IMR-90 (cell line): ENCODE measurements around the gene COX17. TPM values are rescaled to one million over a fixed set of nuclear protein-coding genes. Genes with fewer than 3 reads are reported as not detected.

ENCODE experiments used
- ATAC-seq: fragments of 200-7000 bp; cut with Tn5 transposase; 2 replicates; pipeline ENCODE4 v1.9.1; 2020; ENCODE audit warnings: low read depth, mild to moderate bottlenecking, moderate library complexity
- BruUV-seq: library from RNA; stranded (reverse); fragments of 400-500 nt; replicated peaks from 2 replicates; lab custom pipeline; 2021; lab: Mats Ljungman, UMichigan
- CTCF ChIA-PET: fragments of 300-600 bp; formaldehyde crosslinking; extraction: SDS; loops from one replicate; lab custom pipeline; 2021; ENCODE audit warnings: antibody characterized with exemption; lab: Yijun Ruan, JAX
- POLR2A ChIA-PET: fragments of 300-600 bp; sonication (Branson Sonifier 250); formaldehyde crosslinking; loops from one replicate; lab custom pipeline; 2022; ENCODE audit warnings: antibody characterized with exemption; ENCODE audit not compliant: unreplicated experiment; lab: Charles Lee
- DNase-seq: peaks from one replicate; pipeline ENCODE4 v3.0.0; 2013
- H2AFZ ChIP-seq: replicated peaks from 2 replicates; pipeline ENCODE3; 2013; ENCODE audit warnings: low read length, mild to moderate bottlenecking; ENCODE audit not compliant: poor library complexity
- H2AK5ac ChIP-seq: 2 replicates; pipeline ENCODE4 v1.6.1; 2013; ENCODE audit warnings: low read depth, low read length, inconsistent platforms
- H2AK9ac ChIP-seq: replicated peaks from 2 replicates; pipeline ENCODE3; 2013; ENCODE audit warnings: mild to moderate bottlenecking, low read depth, low read length, moderate library complexity; ENCODE audit not compliant: poor library complexity
- H2BK120ac ChIP-seq: 2 replicates; pipeline ENCODE4 v1.6.1; 2013; ENCODE audit warnings: low read depth, low read length, inconsistent platforms
- H2BK15ac ChIP-seq: 3 replicates; pipeline ENCODE4 v1.6.1; 2013; ENCODE audit warnings: low read depth, low read length, inconsistent platforms
- H2BK20ac ChIP-seq: 2 replicates; pipeline ENCODE4 v1.6.1; 2013; ENCODE audit warnings: low read depth, mild to moderate bottlenecking, inconsistent platforms, low read length, moderate library complexity
- H2BK5ac ChIP-seq: 2 replicates; pipeline ENCODE4 v1.6.1; 2013; ENCODE audit warnings: mild to moderate bottlenecking, low read depth, low read length, inconsistent platforms; ENCODE audit not compliant: poor library complexity, severe bottlenecking
- H3K14ac ChIP-seq: replicated peaks from 2 replicates; pipeline ENCODE4 v1.6.1; 2013; ENCODE audit warnings: low read depth, low read length, inconsistent platforms
- H3K18ac ChIP-seq: 2 replicates; pipeline ENCODE4 v1.6.1; 2013; ENCODE audit warnings: low read depth, low read length, control low read depth
- H3K23ac ChIP-seq: 2 replicates; pipeline ENCODE4 v1.6.1; 2013; ENCODE audit warnings: low read depth, low read length, inconsistent platforms
- H3K27ac ChIP-seq: 2 replicates; pipeline ENCODE4 v1.5.1; 2013; ENCODE audit warnings: mild to moderate bottlenecking, control low read depth, low read length; ENCODE audit not compliant: insufficient read depth
- H3K27me3 ChIP-seq: 2 replicates; pipeline ENCODE4 v1.6.1; 2013; ENCODE audit warnings: low read length; ENCODE audit not compliant: control insufficient read depth, insufficient read depth
- H3K36me3 ChIP-seq: 2 replicates; pipeline ENCODE4 v1.6.1; 2013; ENCODE audit warnings: low read length, mixed read lengths; ENCODE audit not compliant: control insufficient read depth, insufficient read depth
- H3K4ac ChIP-seq: 2 replicates; pipeline ENCODE4 v1.6.1; 2013; ENCODE audit warnings: low read depth, low read length, inconsistent platforms
- H3K4me1 ChIP-seq: 2 replicates; pipeline ENCODE4 v1.6.1; 2013; ENCODE audit warnings: low read length, mixed read lengths; ENCODE audit not compliant: control insufficient read depth, insufficient read depth
- H3K4me2 ChIP-seq: 2 replicates; pipeline ENCODE4 v1.6.1; 2013; ENCODE audit warnings: low read depth, mild to moderate bottlenecking, control low read depth, low read length, moderate library complexity
- H3K4me3 ChIP-seq: 2 replicates; pipeline ENCODE4 v1.5.1; 2013; ENCODE audit warnings: low read depth, mild to moderate bottlenecking, control low read depth, low read length, moderate library complexity; ENCODE audit not compliant: insufficient read depth
- H3K56ac ChIP-seq: 2 replicates; pipeline ENCODE4 v1.6.1; 2013; ENCODE audit warnings: low read length, inconsistent platforms; ENCODE audit not compliant: insufficient read depth; ENCODE audit errors: extremely low read depth
- H3K79me1 ChIP-seq, 2 experiments: 2 replicates each; pipeline ENCODE4 v1.6.1; 2013; ENCODE audit warnings: low read length in 2 of 2, inconsistent platforms in 1 of 2, low read depth in 1 of 2
- H3K9ac ChIP-seq: 2 replicates; pipeline ENCODE4 v1.6.1; 2013; ENCODE audit warnings: low read depth, low read length, control low read depth
- H3K9me1 ChIP-seq: 2 replicates; pipeline ENCODE4 v1.6.1; 2013; ENCODE audit warnings: low read length, inconsistent platforms; ENCODE audit not compliant: insufficient read depth
- H3K9me3 ChIP-seq: 2 replicates; pipeline ENCODE4 v1.6.1; 2013; ENCODE audit warnings: low read length; ENCODE audit not compliant: control insufficient read depth, insufficient read depth
- H4K20me1 ChIP-seq: 2 replicates; pipeline ENCODE4 v1.6.1; 2013; ENCODE audit warnings: low read length, inconsistent platforms; ENCODE audit not compliant: insufficient read depth
- H4K5ac ChIP-seq: 2 replicates; pipeline ENCODE4 v1.6.1; 2013; ENCODE audit warnings: mild to moderate bottlenecking, low read depth, low read length, control low read depth
- H4K8ac ChIP-seq, 2 experiments: 2 replicates each; pipeline ENCODE4 v1.6.1; 2013; ENCODE audit warnings: low read depth in 2 of 2, low read length in 2 of 2, control low read depth in 1 of 2, inconsistent platforms in 1 of 2
- H4K91ac ChIP-seq: 2 replicates; pipeline ENCODE4 v1.6.1; 2013; ENCODE audit warnings: low read depth, low read length, inconsistent platforms; ENCODE audit not compliant: insufficient read depth
- BHLHE40 ChIP-seq: fragments of 150-350 bp; IDR thresholded peaks from 2 replicates; pipeline ENCODE4 v1.6.1; 2016; ENCODE audit warnings: mild to moderate bottlenecking, low read depth, low read length
- WGBS, 2 experiments: methylation state at CpG; one replicate each; pipeline versions ENCODE4 v1.1.5 to v1.1.7; 2013; ENCODE audit warnings: missing lambda C conversion rate in 2 of 2; ENCODE audit not compliant: insufficient read length in 1 of 2; ENCODE audit errors: extremely low coverage in 2 of 2; 5-methylcytosine and 5-hydroxymethylcytosine counted together
- dilution Hi-C: fragments of 300-500 bp; cut with HindIII; formaldehyde crosslinking; loops from one replicate; pipeline ENCODE4 v1.14.3; 2018; ENCODE audit warnings: low sequenced_read_pairs; ENCODE audit not compliant: unreplicated experiment
- in situ Hi-C: fragments of 300-500 bp; cut with MboI; formaldehyde crosslinking; loops from 3 replicates; pipeline ENCODE4 v1.14.3; 2019; ENCODE audit warnings: low sequenced_read_pairs, inconsistent platforms, mixed read lengths
- intact Hi-C: fragments of 100-400 bp; cut with micrococcal nuclease; formaldehyde crosslinking; loops from 2 replicates; pipeline ENCODE4 v1.10.0; 2022
- polyA plus RNA-seq, 3 experiments: library from polyadenylated mRNA; depleted of rRNA; stranded (reverse); fragments of >200 nt; gene quantifications; 2 replicates each; pipeline ENCODE4 v1.2.3, GENCODE V29; 2012; ENCODE audit warnings: low replicate concordance in 1 of 3
- total RNA-seq: library from RNA; depleted of rRNA; stranded (reverse); fragments of >200 nt; gene quantifications from 2 replicates; pipeline ENCODE4 v1.2.3, GENCODE V29; 2012

Gene COX17
- total and polyA plus RNA-seq, 2 of the 4 experiments (the other 2 are of a cell fraction) = 2.0 to 24.5 TPM

GRCh38 chr3:119717520-119717919, 40.3 kb upstream of the COX17 start:
- ATAC-seq (no peak), DNase-seq (no peak)
- Histone ChIP-seq H3K4me3 (no peak overlapping the region), H3K4me2 (no peak overlapping the region), H4K91ac (no peak overlapping the region), H3K4me1 (no peaks in the 10 kb centered on the region), H3K56ac (no peak overlapping the region), H3K18ac (no peak overlapping the region), H3K23ac (no peak overlapping the region), H3K4ac (no peak overlapping the region), H4K5ac (no peak overlapping the region), H3K36me3 (no peaks in the 10 kb centered on the region), H2BK120ac (no peak overlapping the region), H2AK9ac (no peak overlapping the region), H3K9ac (no peak overlapping the region), H2AFZ (no peak overlapping the region), H3K9me1 (no peaks in the 10 kb centered on the region), H3K27me3 (peaks cover 1% of the 10 kb centered on the region), H2AK5ac (no peak overlapping the region), H3K14ac (no peak overlapping the region), H3K79me1 (no peaks in the 10 kb centered on the region), H2BK20ac (no peak overlapping the region), H3K9me3 (no peaks in the 10 kb centered on the region), H3K27ac (no peak overlapping the region), H2BK15ac (no peak overlapping the region), H4K8ac (no peak overlapping the region), H4K20me1 (no peaks in the 10 kb centered on the region), H2BK5ac (no peak overlapping the region)
- intact Hi-C loops (no loop called here), in situ Hi-C loops (no loop called here), dilution Hi-C loops (no loop called here)
- CTCF ChIA-PET = no interaction called here
- WGBS, 2 experiments = 60% methylated on average over 3 of the region's 5 CpGs; no CpG with 5 or more reads in 1 of the 2 experiments
- POLR2A ChIA-PET = no interaction called here
- TF ChIP-seq BHLHE40 = no peak
- no TSS peak for BruUV-seq
